Activated CD8-positive, alpha-beta T cell treated with anti-CD3 and anti-CD28 coated beads for 36 hours (primary cell): ENCODE measurements around the gene PDSS2. TPM values are rescaled to one million over a fixed set of nuclear protein-coding genes. Genes with fewer than 3 reads are reported as not detected.
A peak's percentile ranks its signal among the peaks of the same experiment; 100 is the strongest.

Experiments
- ATAC-seq: fragments of 200-7000 bp; cut with Tn5 transposase; one replicate; pipeline ENCODE4 v1.10.0; 2021; ENCODE audit warnings: mild to moderate bottlenecking, moderate library complexity
- CTCF ChIA-PET: fragments of 350-600 bp; sonication (Branson Sonifier 250); formaldehyde crosslinking; loops from one replicate; lab custom pipeline; 2021; ENCODE audit warnings: antibody characterized with exemption; lab: Charles Lee
- POLR2A ChIA-PET: fragments of 350-600 bp; sonication (Branson Sonifier 250); formaldehyde crosslinking; loops from one replicate; lab custom pipeline; 2021; ENCODE audit warnings: antibody characterized with exemption; lab: Charles Lee
- DNase-seq: peaks from one replicate; pipeline ENCODE4 v3.0.0-alpha.2; 2020
- H3K27ac Mint-ChIP-seq: one replicate; pipeline ENCODE4 v1.8.0; 2021; ENCODE audit warnings: mild to moderate bottlenecking, mixed read lengths
- H3K27me3 Mint-ChIP-seq: one replicate; pipeline ENCODE4 v1.8.0; 2021; ENCODE audit warnings: mixed read lengths
- H3K36me3 Mint-ChIP-seq: one replicate; pipeline ENCODE4 v1.8.0; 2021; ENCODE audit warnings: low read depth, mixed read lengths
- H3K4me1 Mint-ChIP-seq: one replicate; pipeline ENCODE4 v1.8.0; 2021; ENCODE audit warnings: low read depth, mixed read lengths
- H3K4me3 Mint-ChIP-seq: one replicate; pipeline ENCODE4 v1.8.0; 2021; ENCODE audit warnings: mild to moderate bottlenecking, moderate library complexity, mixed read lengths
- H3K9me3 Mint-ChIP-seq: one replicate; pipeline ENCODE4 v1.8.0; 2021; ENCODE audit warnings: mixed read lengths
- CTCF ChIP-seq: fragments of 200-600 bp; IDR thresholded peaks from one replicate; pipeline ENCODE4 v1.8.0; 2022; ENCODE audit warnings: antibody characterized with exemption, mild to moderate bottlenecking
- intact Hi-C: fragments of 100-400 bp; cut with micrococcal nuclease; formaldehyde crosslinking; loops from one replicate; pipeline ENCODE4 v1.10.0; 2022
- total RNA-seq, 2 experiments: library from RNA; stranded (reverse); gene quantifications; one replicate each; pipeline ENCODE4 v1.2.3, GENCODE V29; 2021

The PDSS2 gene
- total RNA-seq, 2 experiments from 2014 or later = 13.2 to 14.8 TPM

GRCh38 chr6:107491138-107491609 lies 31.8 kb upstream of the PDSS2 start:
- ATAC-seq (no peak), DNase-seq (peak; percentile 14)
- H3K9me3 Mint-ChIP-seq = no peaks in the 10 kb centered on the region
- H3K27me3 Mint-ChIP-seq = peaks cover 33% of the 10 kb centered on the region
- intact Hi-C loops = no loop called here
- H3K4me1 Mint-ChIP-seq = peaks cover 15% of the 10 kb centered on the region
- no peak for TF ChIP-seq CTCF
- ChIA-PET POLR2A (interaction anchor here (1.4 to 1.5 kb wide), 2 partner anchors 30 to 32 kb away, joined by 5 read pairs; partner anchors contain the start of gene PDSS2), CTCF (interaction anchor here (1.1 to 2.2 kb wide), 3 partner anchors 11 to 173 kb away, joined by 3 to 7 read pairs (median 3); no protein-coding TSS in a partner anchor)
- H3K27ac Mint-ChIP-seq = no peak overlapping the region
- no peaks in the 10 kb centered on the region for H3K36me3 Mint-ChIP-seq
- H3K4me3 Mint-ChIP-seq = peak overlapping the region; percentile 76

GRCh38 chr6:107490566-107491137 lies 31.3 kb upstream of the PDSS2 start:
- ChIA-PET POLR2A (interaction anchor here (0.5 to 1.5 kb wide), 3 partner anchors 30 to 948 kb away, joined by 3 to 5 read pairs (median 5); partner anchors contain the start of gene PDSS2), CTCF (interaction anchor here (0.5 to 2.2 kb wide), 4 partner anchors 11 to 173 kb away, joined by 3 to 7 read pairs (median 4); no protein-coding TSS in a partner anchor)
- H3K36me3 Mint-ChIP-seq = no peaks in the 10 kb centered on the region
- H3K4me3 Mint-ChIP-seq = peak overlapping the region; percentile 76
- no peaks in the 10 kb centered on the region for H3K9me3 Mint-ChIP-seq
- intact Hi-C loops = no loop called here
- H3K4me1 Mint-ChIP-seq = peaks cover 15% of the 10 kb centered on the region
- H3K27me3 Mint-ChIP-seq = peaks cover 33% of the 10 kb centered on the region
- ATAC-seq (peak; percentile 12), DNase-seq (peak; percentile 17)
- H3K27ac Mint-ChIP-seq = no peak overlapping the region
- TF ChIP-seq CTCF = no peak

- no peaks in the 10 kb centered on the region for H3K9me3 Mint-ChIP-seq
- intact Hi-C loops = no loop called here
- peaks cover 15% of the 10 kb centered on the region for H3K4me1 Mint-ChIP-seq
- ATAC-seq = peak; percentile 64
- ChIA-PET CTCF (interaction anchor here (0.5 to 2.2 kb wide), 12 partner anchors 28 to 376 kb away, joined by 3 to 7 read pairs (median 4); partner anchors contain the start of gene PDSS2), POLR2A (interaction anchor here (0.5 to 2.6 kb wide), 5 partner anchors 13 to 947 kb away, joined by 3 to 11 read pairs (median 3); partner anchors contain the start of gene PDSS2)
- no peak within 1 kb of the TSS for H3K27ac Mint-ChIP-seq
- no peaks in the 10 kb centered on the region for H3K36me3 Mint-ChIP-seq
- peaks cover 34% of the 10 kb centered on the region for H3K27me3 Mint-ChIP-seq
- peak; percentile 55 for DNase-seq
- H3K4me3 Mint-ChIP-seq = peak within 1 kb of the TSS; percentile 76
- no peak for TF ChIP-seq CTCF
These were observed 30.5 kb upstream of the PDSS2 start, which contains the start of gene SOBP for GRCh38 chr6:107489636-107490565. Gene SOBP (plus strand): TSS chr6:107490117. CDS start chr6:107490617, 500 bp downstream.

- CTCF ChIA-PET = interaction anchor here (0.8 to 1.7 kb wide), 10 partner anchors 27 to 375 kb away, joined by 3 to 8 read pairs (median 4); partner anchors contain the start of gene PDSS2
- intact Hi-C loops = no loop called here
- peaks cover 34% of the 10 kb centered on the region for H3K27me3 Mint-ChIP-seq
- H3K4me1 Mint-ChIP-seq = peaks cover 15% of the 10 kb centered on the region
- H3K4me3 Mint-ChIP-seq = peak overlapping the region; percentile 76
- DNase-seq (peak; percentile 43), ATAC-seq (peak; percentile 8)
- no peaks in the 10 kb centered on the region for H3K36me3 Mint-ChIP-seq
- no peaks in the 10 kb centered on the region for H3K9me3 Mint-ChIP-seq
- POLR2A ChIA-PET = interaction anchor here (0.7 to 2.6 kb wide), 3 partner anchors 14 to 168 kb away, joined by 3 to 11 read pairs (median 3); partner anchors contain the start of gene PDSS2
- TF ChIP-seq CTCF = no peak
- peak overlapping the region; percentile 39 for H3K27ac Mint-ChIP-seq
These were observed 29.7 kb upstream of the PDSS2 start for GRCh38 chr6:107488875-107489635.
